NCI-H2081 treated with DMSO at 0.1 percent for 48 hours (cell line): ENCODE results near the gene RGL2.
A peak's percentile ranks its signal among the peaks of the same experiment; 100 is the strongest.
"Not testable (repeated sequence)": the region's sequence is repeated elsewhere in the genome, so short reads cannot be mapped to it uniquely, and the experiment has no call there.

Source experiments
- DNase-seq: peaks from one replicate; lab custom pipeline; 2025; lab: John Stamatoyannopoulos, UW

RGL2 gene

DNA sequence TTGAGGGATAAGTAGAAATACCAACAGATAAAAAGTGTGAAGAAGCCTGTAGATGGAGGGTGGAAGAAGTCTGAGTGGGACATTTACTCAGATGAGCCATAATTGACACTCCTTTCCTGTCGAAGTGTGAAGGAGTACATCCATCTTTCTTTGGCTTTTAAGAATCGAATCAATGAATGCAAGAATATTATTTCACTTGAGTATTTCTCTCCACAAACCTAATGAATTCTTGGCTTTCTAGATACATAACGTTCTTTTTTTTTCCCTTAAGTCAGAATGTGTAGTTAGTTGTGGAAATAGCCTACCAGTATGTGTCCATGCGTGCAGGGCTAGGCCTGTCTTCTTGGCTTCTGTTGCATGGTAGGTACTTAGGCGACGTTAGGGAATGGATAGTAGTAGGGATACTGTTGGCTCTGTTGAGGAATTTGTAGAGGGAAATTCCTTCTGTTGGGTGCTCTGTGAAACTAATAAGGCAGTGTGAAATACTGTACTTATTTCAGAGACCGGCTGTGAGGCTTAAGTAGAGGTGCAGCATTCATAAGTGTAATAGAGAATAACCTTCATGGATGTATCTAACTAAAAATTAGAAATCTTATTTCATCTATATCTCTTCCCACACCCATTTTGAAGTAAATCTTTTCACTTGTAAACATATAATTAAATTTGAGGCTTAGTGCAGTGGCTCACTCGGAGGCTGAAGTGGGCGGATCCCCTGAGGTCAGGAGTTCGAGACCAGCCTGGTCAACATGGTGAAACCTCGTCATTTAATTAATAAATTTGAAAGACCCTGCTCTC, 25.4 kb downstream of the RGL2 start:
- DNase-seq: no peak

DNA sequence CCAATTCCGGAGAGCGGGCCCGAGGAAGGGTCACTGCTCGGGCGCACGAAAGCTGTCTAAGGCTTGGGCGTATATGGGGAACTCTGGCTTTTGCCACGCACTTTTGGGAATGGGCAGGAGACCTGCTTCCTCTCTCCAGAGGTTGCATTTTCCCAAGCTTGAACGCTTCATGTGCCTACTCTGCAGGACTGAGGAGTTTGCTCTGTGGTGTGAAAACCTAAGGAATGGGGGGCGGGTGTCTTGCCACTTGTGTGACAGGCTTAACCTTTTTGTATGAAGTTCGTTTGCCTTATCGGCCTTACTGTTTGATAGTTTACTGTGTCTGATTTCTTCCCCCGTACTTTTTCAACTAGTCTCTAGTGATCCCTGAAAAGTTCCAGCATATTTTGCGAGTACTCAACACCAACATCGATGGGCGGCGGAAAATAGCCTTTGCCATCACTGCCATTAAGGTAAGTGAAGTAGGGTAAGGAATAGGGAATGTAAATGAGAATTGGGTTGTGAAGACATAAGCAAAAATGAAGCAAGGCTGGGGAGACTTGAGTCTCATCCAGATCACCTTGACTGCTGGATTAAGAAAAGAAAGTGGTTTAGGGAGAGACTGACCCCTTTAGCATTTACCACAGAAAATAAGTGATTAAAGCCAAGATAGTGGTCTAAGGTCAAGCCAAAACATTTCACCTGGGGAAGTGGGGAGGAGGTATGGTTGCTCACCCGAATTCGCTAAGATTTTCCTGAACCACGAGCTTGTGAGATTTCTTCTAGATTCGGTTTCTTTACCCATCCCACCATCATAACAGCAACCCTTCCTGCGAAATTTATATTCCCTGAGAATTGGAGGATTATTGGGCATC, 26.2 kb downstream of the RGL2 start:
- DNase-seq: no peak

DNA sequence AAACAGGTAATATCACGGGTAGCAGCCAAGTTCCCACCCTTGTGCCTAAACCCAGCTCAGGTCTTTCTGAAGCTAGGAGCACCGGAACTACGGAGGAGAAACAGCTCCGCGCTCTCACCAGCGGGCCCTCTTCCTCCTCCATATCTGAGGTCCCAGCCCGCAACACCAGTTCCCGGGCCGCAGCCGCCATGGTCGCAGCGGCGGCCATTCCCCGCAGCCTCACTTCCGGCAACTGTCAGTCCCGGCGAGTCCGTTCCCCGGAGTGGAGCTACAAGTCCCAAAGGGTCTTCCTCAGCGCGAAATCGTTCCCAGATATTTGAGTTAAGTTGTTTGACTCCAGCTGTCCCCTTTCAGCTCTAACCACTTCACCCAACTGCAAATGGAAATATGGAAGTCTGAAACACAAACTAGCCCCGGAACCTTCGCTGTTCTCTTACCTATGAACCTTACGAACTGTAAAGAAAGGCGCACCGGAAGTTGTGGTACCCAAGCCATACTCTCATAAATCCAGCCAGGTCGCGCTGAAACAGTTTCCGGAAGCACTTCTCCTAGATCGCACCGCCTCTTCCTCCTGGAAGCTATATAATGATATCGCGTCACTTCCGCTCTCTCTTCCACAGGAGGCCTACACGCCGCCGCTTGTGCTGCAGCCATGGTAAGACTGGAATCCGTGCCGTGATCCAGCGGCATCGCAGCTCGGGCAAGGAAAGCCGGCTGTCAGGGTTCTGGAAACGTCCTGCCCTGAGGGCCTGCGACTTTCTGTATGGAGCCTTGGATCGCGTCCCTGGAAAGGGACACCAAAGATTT, 27.1 kb downstream of the RGL2 start, which contains the start of the genes RPS18 and VPS52:
TSS of gene RPS18 (plus strand) at position 608 of the 807 bp plus-strand sequence. CDS start at position 653, 45 bp downstream.
TSS of gene VPS52 (minus strand) at position 409 of the 807 bp plus-strand sequence. CDS start at position 208, 201 bp downstream.
- peak; percentile 95 for DNase-seq

DNA sequence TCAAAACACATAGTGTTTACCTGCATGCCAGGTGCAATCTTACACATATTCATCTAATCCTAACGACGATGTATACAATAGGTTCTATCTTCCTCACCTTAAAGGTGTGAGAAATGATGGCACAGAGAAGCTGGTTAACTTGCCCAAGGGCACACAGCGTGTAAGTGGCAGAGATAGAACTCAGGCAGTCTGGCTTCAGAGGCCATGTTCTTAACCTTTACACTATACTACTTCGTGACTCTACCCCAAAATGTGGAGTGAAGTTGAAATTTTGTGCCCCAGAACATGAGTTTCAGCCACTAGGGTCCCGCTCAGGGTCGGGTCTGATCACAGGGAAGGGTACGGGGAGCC, 27.6 kb downstream of the RGL2 start:
- DNase-seq: no peak

DNA sequence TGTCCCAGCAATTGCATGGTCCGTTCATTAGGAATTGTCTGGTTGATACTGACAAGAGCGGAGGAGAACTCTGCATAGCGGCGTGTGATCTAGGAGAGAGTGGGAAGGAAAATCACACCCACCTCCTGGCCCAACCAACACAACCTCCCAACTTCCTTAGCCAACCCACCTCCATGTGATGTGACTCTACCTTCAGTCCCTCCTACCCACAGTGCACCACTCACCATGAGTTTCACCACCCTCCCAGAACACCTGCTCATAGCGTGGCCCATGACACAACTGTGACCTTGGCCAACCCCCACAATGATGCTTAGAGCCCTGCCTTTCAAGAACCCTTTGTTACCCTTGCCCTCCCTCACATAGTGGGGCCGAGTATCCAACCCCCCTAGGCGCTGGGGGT, 34.7 kb downstream of the RGL2 start:
- DNase-seq: no peak

DNA sequence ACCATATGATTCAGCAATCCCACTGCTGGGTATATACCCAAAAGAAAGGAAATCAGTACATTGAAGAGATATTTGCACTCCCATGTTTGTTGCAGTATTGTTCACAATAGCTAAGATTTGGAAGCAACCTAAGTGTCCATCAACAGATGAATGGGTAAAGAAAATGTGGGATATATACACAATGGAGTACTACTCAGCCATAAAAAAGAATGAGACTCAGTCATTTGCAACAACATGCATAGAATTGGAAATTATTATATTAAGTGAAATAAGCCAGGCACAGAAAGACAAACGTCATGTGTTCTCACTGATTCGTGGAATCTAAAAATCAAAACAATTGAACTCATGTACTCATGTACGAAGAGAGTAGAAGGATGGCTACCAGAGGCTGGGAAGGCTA, 36.3 kb downstream of the RGL2 start:
- DNase-seq: not testable (repeated sequence)

DNA sequence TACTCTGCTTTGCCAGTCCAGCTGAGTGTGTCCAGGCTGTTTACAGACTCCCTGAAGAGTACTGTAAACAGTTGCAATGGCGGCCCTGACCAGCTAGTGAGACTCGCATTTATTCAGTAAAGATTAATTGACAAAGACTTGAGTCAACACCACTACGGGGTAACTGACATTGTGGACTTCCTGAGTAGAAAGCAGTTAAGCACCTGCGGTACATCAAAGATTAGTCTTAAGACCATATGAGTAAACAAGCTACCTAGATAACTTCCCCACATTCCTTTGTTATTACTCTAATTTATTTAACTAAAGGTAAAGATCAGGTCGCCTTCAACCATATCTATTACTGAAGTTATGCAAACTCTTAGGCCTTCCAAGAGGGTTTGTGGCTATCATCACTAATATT, 39.7 kb downstream of the RGL2 start:
- no peak for DNase-seq

DNA sequence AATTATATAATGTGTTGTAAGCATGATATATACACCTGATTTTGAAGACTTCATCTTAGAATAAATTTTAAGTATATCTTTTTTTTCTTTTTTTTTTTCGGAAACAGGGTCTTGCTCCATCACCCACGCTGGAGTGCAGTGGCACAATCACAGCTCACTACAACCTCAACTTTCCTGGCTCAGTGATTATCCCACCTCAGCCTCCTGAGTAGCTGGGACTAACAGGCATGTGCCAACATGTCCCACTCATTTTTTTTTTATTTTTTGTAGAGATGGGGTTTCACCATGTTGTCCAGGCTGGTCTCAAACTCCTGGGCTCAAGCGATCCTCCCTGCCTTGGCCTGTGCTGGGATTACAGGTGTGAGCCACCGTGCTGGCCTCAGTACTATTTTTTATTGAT, 44.2 kb downstream of the RGL2 start:
- no peak for DNase-seq

DNA sequence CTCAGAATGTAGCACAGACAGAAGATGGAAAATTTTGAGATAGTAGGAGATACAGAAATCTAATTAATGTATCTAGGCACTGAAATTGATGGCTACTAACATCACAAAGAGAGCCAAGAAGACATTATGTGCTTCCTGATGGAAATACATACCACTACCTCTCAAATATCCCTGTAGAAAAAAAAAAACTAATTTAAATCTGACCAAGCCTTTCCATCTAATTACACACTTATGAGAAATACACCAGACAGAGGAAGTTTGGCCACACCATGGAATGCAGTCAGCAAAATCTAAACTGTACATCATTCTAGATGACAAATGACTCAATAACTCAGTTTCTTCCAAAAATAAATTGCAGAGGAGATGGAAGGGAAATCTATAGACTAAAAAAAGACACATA, 46.0 kb downstream of the RGL2 start:
- no peak for DNase-seq

DNA sequence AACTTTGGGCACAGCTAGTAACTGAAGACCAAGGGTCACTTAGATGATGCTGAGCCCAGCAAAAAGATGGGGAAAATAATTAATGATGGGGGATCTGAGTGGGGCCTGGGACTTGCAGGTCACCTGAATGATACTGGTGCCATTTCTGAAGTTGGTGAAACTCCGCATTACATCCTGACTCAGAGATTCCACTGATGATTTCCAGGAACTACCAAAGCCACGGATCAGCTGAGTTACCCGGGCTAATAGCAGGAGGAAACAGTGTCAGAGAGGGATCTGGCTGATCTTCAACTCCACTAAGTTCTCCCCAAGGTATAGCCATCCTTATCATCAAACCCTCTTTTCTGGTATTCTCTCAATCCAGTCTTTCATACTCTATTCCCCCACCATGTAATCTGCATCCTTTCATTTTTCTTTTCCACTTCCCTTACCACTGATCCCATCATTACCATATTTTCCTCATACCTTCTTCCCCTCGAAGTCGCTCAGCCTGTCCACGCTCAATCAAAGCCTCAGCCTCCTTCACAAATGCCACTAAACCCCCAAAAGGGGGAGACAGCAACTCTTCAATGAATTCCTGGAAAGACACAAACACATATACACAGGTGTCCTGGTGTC, 47.2 kb downstream of the RGL2 start:
- no peak for DNase-seq

DNA sequence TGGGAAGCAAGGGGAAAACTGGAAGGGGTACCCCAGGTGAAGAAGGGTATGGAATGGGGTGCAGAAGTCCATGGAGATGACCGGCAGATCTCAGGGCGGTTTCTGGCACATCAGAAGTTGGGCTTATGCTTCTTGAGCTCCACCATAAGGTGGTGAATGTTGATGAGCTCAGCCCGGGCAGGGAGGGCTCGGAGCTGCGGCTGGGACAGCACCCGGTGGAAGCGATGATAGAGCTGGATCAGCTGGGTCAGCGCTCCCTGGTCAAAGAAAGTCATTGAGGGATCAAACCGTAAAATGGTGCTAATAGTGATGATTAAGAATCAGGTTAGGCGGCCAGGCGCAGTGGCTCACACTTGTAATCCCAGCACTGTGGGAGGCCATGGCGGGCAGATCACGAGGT, 48.0 kb downstream of the RGL2 start:
- no peak for DNase-seq

DNA sequence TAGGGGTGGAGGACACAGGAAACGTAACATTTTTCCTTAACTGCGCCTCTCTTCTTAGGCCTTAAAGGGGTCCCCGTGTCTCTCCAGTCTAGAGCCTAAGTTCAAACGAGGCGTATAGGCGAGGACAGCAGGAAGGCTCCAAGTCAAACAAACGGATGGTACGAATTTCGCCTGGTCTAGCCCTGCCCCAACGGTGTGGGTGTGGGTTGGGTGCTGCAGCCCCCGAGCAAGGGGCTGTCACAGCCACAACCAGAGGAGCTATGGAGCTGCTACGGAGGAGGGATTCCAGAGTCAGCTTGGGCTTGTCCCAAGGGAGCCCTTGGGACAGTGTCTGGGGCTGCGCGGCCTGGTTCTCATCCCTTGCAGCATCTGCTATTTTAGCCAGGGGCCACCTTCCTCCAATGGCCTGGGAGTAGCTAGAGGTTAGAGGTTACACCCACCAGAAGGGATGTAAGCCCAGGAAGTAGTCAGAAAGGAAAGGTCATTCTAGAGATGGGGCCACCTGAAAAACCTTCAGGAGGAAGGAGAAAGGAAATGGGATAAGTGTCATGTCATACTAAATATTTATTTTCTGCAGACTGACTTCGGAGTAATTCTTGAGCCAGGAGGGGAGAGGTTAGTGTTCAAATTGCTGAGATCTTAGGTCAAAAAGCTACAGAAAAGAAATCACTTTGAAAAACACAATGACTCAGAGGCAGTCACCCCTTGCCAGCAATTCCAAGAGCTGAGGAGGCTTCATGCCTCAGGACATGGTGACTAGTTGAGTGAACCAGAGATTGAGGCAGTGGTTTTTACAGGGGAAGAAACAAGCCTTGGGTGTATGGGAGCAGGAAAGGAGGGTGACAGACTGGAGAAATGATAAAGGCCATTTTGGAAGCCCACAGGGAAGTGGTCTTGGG, 48.8 kb downstream of the RGL2 start:
- DNase-seq: no peak

DNA sequence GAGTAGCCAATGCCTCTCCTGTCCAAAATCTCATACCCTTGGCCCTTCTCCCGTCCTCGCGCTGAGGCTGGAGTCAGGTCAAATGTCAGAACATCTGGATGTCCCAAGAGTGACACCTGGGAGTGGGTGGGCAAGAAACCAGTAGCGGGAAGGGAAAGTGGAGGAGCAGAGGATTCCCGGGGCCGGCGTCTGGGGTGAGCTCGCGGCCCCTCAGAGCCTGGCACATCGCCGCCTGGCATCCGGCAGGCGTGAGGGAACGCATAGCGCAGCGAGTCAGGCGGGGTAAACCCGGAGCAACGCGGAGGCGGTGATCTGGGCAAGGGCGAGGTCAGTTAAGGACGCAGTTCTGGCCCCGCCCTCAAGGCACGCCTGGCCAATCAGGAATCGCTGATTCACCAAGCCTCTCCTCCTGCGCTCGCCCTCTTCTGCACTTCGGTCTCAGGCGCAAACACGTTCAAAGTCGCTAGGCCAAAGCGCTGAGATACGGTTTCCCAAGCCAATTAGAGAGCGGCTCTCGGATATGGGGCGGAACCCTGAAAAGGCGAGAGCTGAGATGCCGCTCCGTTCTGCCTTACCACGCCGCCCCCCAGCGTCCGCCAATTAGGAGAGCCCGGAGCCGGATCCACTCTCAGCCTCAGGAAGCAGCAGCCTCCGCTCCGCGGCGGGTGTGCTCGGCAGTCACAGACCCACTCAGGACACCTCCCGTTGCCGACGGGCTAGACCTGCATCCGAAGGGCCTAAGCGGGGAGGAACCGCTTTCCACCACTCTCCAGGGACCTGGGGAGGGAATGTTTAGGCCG, 49.6 kb downstream of the RGL2 start:
- DNase-seq: peak; percentile 95

DNA sequence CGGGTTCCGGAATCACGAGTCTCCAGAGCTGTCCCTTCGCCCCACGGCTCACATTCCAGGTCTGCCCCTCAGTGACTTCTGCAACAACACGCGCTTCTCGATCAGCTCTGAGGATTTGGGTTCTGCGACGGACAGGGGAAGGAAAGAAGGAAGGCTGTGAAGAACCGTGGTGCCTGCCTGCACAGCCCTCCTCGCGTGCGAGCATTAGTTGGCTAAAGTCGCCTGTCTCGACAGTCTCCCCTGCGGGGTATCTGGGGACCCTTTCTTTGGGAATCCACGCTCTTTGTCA, 50.2 kb downstream of the RGL2 start:
- no peak for DNase-seq

DNA sequence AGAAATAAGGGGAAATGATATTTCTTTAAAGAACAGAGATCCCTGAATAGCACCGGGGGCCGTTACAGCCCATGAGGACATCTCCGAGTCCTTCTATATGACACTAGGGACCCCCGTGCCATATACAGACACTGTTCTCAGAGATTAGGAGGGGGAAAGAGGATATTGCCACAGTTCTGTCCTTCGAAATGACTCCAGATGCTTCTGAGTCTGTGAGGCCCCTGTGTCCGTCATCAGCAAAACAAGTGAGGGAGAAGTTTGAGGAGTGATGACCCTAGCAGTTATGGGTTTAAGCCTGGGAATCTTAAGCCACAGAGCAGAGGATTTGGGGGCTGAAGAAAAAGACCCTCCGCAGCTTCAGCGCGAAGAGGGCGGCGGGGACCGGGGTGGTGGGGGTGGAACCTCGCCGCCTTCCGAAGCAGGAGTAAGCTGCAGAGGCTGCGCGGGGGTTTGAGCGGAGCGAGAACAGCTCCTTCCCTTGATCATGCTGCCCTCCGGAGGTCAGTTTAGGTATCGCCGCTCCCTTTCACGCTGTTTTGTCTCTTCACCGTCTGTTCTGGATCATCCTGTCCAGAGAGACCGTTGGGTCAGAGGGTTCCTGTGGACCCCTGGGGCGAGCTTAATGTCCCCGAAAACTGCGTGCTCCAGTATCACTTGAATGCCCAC, 50.6 kb downstream of the RGL2 start:
- peak; percentile 44 for DNase-seq

DNA sequence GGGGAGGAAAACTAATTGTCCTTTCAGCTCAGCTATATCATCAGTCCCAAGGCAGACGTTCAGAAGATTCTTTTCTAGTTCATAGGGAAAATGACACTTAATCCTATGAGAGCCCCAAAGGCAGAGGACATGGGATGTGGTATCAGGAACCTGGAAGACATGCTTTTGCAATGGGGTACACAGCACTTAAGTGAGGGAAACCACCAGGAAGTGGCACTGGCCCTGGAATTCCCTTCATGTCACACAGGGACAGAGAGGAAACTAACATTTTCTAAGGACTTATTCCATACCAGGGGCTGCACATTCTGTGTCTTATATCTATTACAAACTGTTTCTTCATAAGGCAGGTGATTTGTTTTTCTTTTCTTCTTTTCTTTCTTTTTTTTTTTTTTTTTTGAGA, 55.3 kb downstream of the RGL2 start:
- DNase-seq: no peak

DNA sequence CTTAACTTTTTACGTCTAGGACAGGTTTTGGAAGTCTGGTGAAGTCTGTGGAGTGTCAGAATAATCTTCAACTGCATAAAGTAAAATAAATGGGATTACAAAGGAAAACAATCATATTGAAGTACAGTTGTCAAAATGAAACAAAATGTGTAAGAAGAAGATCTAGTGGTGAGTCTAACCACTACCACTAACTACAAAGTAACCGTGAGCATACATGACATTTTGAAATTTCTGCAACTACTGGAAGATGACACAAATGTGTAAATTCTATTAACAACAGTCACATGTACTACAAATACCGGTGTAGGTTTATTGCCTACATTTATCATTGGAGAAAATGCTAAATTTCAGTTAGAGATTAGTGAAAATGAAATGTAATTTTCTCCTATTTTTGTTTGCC, 56.8 kb downstream of the RGL2 start:
- no peak for DNase-seq
